Posterior cingulate gyrus (tissue), 11 donors: ENCODE data around the gene RAB39B.
"Not testable (repeated sequence)": the region's sequence is repeated elsewhere in the genome, so short reads cannot be mapped to it uniquely, and the experiment has no call there.

ENCODE experiments used
- DNase-seq, 10 donors: peaks; one replicate each; pipeline versions ENCODE4 v3.0.0 to v3.0.0-alpha.2; 2020 to 2021; ENCODE audit warnings: mixed read lengths in 3 of 10
- intact Hi-C: fragments of 100-400 bp; cut with DNase I; formaldehyde crosslinking; loops from one replicate; pipeline ENCODE4 v1.15.1; 2023

The RAB39B gene

GRCh38 chrX:155263854-155264628, at the start of gene RAB39B:
TSS of gene RAB39B (minus strand) at chrX:155264491. CDS start at chrX:155264288, 203 bp downstream.
- intact Hi-C loops: loop anchor here (1.0 kb wide), 1 partner anchor 49 kb away; no protein-coding TSS in a partner anchor
- peak; percentile 59 to 96 (median 72) for DNase-seq

GRCh38 chrX:155313766-155314165, 49.5 kb upstream of the RAB39B start:
- intact Hi-C loops: no loop called here
- no peak for DNase-seq

GRCh38 chrX:155293771-155294170, 29.5 kb upstream of the RAB39B start:
- DNase-seq: no peak
- intact Hi-C loops: no loop called here

- intact Hi-C loops: no loop called here
- DNase-seq: no peak
Observed at GRCh38 chrX:155279873-155280272, 15.6 kb upstream of the RAB39B start.

GRCh38 chrX:155270969-155271368, 6.7 kb upstream of the RAB39B start:
- no peak for DNase-seq
- intact Hi-C loops: no loop called here

GRCh38 chrX:155267995-155268394, 3.7 kb upstream of the RAB39B start:
- intact Hi-C loops, DNase-seq: not testable (repeated sequence)

GRCh38 chrX:155266439-155266838, 2.1 kb upstream of the RAB39B start:
- no peak for DNase-seq
- intact Hi-C loops: no loop called here

GRCh38 chrX:155262970-155263754, 1.1 kb downstream of the RAB39B start:
- no peak for DNase-seq
- intact Hi-C loops: no loop called here

- DNase-seq: no peak
- intact Hi-C loops: no loop called here
Observed at GRCh38 chrX:155259752-155260151, 4.5 kb downstream of the RAB39B start.

GRCh38 chrX:155251391-155251790, 12.9 kb downstream of the RAB39B start:
- DNase-seq: no peak
- intact Hi-C loops: no loop called here

- DNase-seq: no peak
- intact Hi-C loops: no loop called here
Observed at GRCh38 chrX:155247497-155247896, 16.8 kb downstream of the RAB39B start.

GRCh38 chrX:155246748-155247147, 17.5 kb downstream of the RAB39B start:
- intact Hi-C loops: no loop called here
- DNase-seq: no peak

GRCh38 chrX:155242300-155242699, 22.0 kb downstream of the RAB39B start:
- no peak for DNase-seq

GRCh38 chrX:155237719-155238118, 26.6 kb downstream of the RAB39B start:
- intact Hi-C loops: no loop called here
- no peak for DNase-seq

More at GRCh38 chrX:155242300-155242699, 22.0 kb downstream of the RAB39B start:
- intact Hi-C loops: no loop called here

- intact Hi-C loops: no loop called here
- no peak for DNase-seq
Observed at GRCh38 chrX:155235891-155236290, 28.4 kb downstream of the RAB39B start.

- intact Hi-C loops: no loop called here
- no peak for DNase-seq
Observed at GRCh38 chrX:155231163-155231562, 33.1 kb downstream of the RAB39B start.

GRCh38 chrX:155225774-155226173, 38.5 kb downstream of the RAB39B start:
- intact Hi-C loops: no loop called here
- no peak for DNase-seq

- DNase-seq: peak in 2 of 10 donors; percentile 50 to 67
- intact Hi-C loops: not testable (repeated sequence)
Observed at GRCh38 chrX:155223746-155224145, 40.5 kb downstream of the RAB39B start.

- DNase-seq: no peak
- intact Hi-C loops: no loop called here
Observed at GRCh38 chrX:155221351-155221750, 42.9 kb downstream of the RAB39B start.

GRCh38 chrX:155218777-155219176, 45.5 kb downstream of the RAB39B start:
- intact Hi-C loops: loop anchor here (10.0 kb wide), 1 partner anchor 144 kb away; the partner anchor contains the start of genes BRCC3, CMC4 and MTCP1
- no peak for DNase-seq

- intact Hi-C loops: loop anchor here (10.0 kb wide), 1 partner anchor 142 kb away; the partner anchor contains the start of genes BRCC3, CMC4 and MTCP1
- DNase-seq: peak in 1 of 10 donors; percentile 81
Observed at GRCh38 chrX:155216940-155217440, 47.3 kb downstream of the RAB39B start.
